Skin of body (tissue), 2 donors: ENCODE measurements around the gene COBL. TPM values are rescaled to one million over a fixed set of nuclear protein-coding genes. Genes with fewer than 3 reads are reported as not detected.
"Not testable (repeated sequence)": the region's sequence is repeated elsewhere in the genome, so short reads cannot be mapped to it uniquely, and the experiment has no call there.

Experiments used
- DNase-seq: peaks from one replicate; lab custom pipeline; 2025; lab: John Stamatoyannopoulos, UW
- total RNA-seq: library from RNA; depleted of rRNA; stranded (reverse); fragments of >200 nt; gene quantifications from one replicate; pipeline ENCODE4 v1.2.3, GENCODE V29; 2014

The COBL gene
- total RNA-seq, 1 donor from 2014 or later: 11.9 TPM

DNA sequence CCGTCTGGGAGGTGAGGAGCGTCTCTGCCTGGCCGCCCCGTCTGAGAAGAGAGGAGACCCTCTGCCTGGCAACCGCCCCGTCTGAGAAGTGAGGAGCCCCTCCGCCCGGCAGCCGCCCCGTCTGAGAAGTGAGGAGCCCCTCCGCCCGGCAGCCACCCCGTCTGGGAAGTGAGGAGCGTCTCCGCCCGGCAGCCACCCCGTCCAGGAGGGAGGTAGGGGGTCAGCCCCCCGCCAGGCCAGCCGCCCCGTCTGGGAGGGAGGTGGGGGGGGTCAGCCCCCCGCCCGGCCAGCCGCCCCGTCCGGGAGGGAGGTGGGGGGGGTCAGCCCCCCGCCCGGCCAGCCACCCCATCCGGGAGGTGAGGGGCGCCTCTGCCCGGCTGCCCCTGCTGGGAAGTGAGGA is 108.5 kb downstream of the COBL start:
- DNase-seq: not testable (repeated sequence)

DNA sequence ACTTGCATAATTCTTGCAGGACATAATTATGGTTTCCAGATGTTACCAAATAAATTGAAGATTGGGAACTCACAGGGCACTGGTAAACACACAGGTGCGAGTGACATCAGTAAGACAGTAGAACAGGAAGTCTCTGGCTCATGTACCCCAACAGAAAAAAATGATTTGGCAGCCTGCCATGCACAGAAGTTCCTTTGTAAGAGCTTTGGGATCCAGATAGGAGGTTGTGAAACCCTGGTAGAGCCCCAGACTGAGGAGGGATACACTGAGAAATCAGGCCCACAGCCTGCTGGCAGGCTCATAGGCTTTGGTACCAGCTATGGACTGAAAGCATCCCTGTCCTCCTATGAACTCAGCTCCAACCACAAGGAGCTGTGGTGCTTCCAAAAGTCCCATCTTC is 118.0 kb downstream of the COBL start:
- no peak for DNase-seq

- no peak for DNase-seq
Measured at GRCh38 chr7:51190969-51191368, 125.6 kb downstream of the COBL start.

DNA sequence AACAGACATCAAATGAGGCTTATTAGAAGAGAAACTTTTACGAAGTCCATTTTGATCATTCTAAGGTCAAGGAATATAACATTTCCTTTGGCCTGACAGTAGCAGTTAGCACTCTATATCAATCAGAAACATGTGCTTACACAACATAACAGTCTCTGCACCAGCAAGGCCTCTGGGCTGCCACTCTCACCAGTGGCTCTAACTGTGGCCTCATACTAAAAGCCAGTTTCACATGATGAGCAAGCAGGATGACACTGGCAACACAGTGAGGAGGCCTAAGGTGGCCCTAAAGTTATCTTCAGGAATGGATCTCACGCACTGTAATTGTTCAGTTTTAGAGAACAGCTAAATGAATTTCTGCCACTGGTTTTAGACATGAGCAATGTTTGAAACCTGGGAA is 126.8 kb downstream of the COBL start:
- DNase-seq: no peak

GRCh38 chr7:51188987-51189386 is 127.6 kb downstream of the COBL start:
- DNase-seq: no peak

DNA sequence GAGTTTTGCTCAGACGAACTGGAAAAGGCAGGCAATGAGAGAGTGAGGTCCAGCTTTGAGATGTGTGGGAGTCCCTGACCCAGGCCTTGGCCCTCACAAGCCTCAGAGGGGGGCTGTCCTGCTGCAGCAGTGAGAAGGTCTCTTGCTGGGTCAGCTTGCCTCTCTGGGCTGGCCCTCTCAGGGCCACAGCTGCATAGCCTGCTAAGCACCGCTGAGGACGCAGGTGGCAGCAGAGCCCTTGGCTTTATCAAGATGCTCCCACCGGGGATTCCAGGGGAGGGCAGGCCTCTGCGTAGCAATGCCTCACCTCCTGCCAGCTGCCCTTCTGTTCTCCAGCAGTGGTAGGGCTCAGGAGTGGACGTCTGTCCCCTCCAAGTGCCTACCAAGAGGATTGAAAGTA is 128.7 kb downstream of the COBL start:
- DNase-seq: no peak

DNA sequence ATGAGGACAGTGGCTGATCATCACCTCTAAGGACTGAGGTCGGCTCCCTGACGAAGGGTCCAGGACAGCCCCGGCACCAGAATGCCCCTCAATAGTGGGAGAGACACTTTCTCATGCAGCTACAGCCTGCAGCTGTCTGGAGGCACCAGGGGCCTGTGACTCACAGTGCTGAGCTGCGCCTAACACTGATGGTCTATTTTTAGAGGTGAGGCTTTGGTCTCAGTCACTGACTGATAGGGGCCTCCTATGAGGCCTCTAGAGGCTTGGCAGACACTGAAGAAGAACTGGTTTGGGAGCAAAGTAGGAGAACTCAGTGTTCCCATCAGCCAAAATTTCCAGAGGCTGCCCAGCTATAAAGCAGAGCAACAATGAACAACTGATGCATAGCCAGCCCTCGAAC is 130.1 kb downstream of the COBL start:
- DNase-seq: no peak

GRCh38 chr7:51182636-51183166 is 133.9 kb downstream of the COBL start:
- DNase-seq: no peak

- no peak for DNase-seq
Measured at GRCh38 chr7:51180092-51180491, 136.5 kb downstream of the COBL start.

DNA sequence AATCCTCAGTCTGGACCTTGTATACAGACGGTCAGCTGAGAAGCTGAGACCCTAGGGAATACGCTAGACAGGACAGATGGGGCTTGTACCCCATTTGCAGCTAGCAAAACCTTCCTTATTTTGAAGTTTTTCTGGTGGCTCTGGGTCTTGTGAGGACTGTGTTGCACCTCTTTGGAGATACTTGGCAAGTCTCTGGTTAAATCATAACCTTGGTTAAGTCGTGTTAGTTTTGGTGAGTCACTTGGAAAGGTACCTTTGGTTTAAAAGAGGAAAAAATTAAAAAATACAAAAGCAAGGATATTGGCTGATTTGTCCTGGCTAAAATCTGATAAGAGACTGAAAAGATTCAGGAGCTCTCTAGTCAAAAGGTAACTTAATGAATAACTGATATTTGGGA is 140.6 kb downstream of the COBL start:
- DNase-seq: no peak

DNA sequence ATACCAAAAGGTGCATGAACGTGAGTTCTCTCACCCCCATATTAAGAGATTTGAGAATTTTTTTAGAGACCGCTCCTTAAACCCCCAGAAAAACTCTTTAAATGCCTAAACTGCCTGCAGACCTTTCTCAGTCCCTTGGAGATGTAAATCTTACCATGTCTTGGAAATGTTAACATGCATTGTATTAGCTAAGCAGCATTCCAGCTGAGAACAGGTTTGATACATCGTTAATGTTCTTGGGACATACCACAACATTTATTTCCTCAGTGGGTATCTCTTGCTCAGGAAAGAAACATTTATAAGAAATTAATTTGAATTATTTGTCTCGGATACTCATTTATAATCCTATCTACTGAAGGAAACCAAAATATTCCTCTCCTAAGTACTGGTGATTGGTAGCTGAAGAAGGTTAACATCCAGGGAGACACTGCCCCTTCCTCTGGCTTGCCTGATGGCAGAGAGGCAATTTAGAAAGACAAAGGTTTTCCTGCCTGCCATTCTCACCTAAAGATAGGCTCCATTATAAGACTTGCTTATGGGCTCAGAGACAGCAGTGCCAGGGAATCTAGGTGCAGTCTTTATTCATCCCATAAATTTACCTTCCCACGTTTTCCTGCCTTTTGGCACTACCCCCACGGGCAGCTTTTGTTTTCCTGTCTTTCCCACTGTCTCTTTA is 141.2 kb downstream of the COBL start:
- DNase-seq: no peak

DNA sequence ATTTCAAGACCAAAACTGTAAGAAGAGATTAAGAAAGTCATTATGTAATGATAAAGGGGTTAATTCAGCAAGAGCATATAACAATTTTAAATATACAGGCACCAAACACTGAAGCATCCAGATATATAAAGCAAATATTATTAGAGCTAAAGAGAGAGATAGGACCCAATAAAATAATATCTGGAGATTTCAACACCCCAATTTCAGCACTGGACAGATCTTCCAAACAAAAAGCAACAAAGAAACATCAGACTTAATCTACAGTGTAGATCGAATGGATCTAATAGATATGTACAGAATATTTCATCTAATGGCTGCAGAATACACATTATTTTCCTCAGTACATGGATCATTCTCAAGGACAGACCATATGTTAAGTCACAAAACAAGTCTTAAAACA is 151.3 kb downstream of the COBL start:
- no peak for DNase-seq

- peak; percentile 71 for DNase-seq
Measured at GRCh38 chr7:51162724-51163329, 153.8 kb downstream of the COBL start.

DNA sequence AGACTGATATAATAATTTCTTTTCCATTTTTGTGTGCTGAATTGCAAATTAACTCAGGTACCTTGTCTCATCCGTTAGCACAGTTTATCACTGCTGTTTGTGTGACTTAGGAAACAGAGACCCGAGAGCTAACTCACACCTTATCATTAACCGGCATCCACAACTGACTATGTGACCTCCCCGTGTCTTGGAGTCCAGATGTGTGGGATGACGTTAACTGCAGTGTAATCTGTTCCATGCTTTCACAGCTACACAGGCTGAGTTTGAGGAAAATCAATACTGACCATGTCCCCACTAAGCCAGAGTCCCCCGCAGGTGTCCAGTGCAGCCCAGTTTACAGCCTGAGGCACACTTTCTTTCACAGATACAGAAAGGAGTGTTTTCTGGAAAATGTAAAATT is 154.7 kb downstream of the COBL start:
- no peak for DNase-seq

GRCh38 chr7:51160990-51161615 is 155.5 kb downstream of the COBL start:
- DNase-seq: peak; percentile 81

DNA sequence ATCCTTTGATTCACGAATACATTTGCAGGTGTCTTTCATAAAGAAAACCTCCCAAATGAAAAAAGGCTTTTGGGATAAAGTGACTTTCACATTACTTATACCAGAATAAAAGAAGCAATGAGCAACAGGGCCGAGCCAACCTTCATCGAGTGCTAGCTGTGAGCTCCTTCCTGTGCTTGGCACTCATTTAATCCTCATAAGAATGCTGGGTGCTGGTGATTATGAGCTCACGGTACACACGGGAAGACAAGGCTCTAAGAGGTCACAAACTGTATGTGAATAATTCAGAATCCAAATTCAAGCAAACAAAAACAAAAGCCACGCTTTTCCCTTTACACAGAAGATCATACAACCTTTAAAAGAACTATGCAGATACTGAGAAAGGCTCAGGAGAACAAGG is 156.2 kb downstream of the COBL start:
- DNase-seq: no peak

- no peak for DNase-seq
Measured at GRCh38 chr7:51158742-51159445, 157.7 kb downstream of the COBL start.

DNA sequence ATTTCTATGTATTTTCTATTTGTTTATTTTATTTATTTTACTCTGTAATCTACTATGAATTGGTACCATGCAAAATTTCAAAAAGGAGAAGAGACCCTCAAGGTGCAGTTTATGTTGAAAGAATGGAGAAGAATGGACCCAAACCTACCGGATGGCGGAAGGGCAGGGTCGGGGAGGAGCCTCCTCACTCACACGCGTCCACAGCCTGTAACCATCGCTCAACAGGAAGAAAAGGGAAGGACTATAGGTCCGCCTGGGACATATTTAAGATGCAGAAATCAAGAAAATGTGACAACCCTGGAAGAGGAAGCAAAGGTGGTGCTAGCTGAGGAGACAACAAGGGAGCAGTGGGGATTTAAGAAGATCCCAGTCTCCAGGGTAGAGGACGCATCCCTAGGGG is 158.4 kb downstream of the COBL start:
- DNase-seq: no peak

- no peak for DNase-seq
Measured at GRCh38 chr7:51154201-51154600, 162.4 kb downstream of the COBL start.

DNA sequence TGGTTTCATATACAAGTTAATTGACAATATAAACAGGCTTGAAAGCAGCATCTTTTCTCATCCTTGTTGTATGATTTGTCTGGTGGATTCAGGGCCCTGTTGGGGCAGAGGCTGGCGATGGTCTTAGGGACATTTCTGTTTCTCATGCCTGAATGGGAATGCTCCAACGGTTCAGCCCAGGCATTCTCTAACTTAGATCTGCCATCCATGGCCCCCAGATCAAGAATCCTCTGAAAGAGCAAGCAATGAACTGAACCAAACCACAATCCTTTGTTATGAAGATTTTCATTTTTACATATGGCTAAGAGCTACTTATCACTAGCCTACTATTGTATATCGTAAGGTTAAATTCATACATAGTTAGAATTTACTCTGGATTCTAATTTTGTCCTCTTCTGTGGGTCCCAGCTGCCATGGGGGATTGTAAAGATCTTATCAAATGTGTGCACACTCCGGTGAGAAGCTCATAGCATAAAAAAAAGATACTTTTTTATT is 163.9 kb downstream of the COBL start:
- no peak for DNase-seq

- DNase-seq: no peak
Measured at GRCh38 chr7:51151455-51151854, 165.2 kb downstream of the COBL start.

- no peak for DNase-seq
Measured at GRCh38 chr7:51150193-51150592, 166.4 kb downstream of the COBL start.
